ENCODE results near the gene HOXB9. TPM values are rescaled to one million over a fixed set of nuclear protein-coding genes. Genes with fewer than 3 reads are reported as not detected.

HOXB9 gene
- total RNA-seq, 1 experiment from 2014 or later = 4.1 TPM

Other genes with a start within 250 kb of the HOXB9 start
- 0.49 TPM in 1 of 2 replicates, not detected in the other for gene SKAP1, start 196.1 kb downstream of the HOXB9 start, total RNA-seq (2014; rRNA removed; shearing (Covaris generic))
- gene HOXB1, start 95.3 kb downstream of the HOXB9 start, total RNA-seq (2014; rRNA removed; shearing (Covaris generic)) = not detected in 2 replicates
- gene HOXB2, start 81.2 kb downstream of the HOXB9 start, total RNA-seq (2014; rRNA removed; shearing (Covaris generic)) = 11.9 and 15.1 TPM in 2 replicates
- 1.6 and 1.7 TPM in 2 replicates for gene HOXB4, start 48.0 kb downstream of the HOXB9 start, total RNA-seq (2014; rRNA removed; shearing (Covaris generic))
- 3.2 and 7.9 TPM in 2 replicates for gene HOXB3, start 36.1 kb downstream of the HOXB9 start, total RNA-seq (2014; rRNA removed; shearing (Covaris generic))
- 0.10 and 0.24 TPM in 2 replicates for gene HOXB5, start 32.6 kb downstream of the HOXB9 start, total RNA-seq (2014; rRNA removed; shearing (Covaris generic))
- 4.8 and 7.3 TPM in 2 replicates for gene HOXB6, start 21.4 kb downstream of the HOXB9 start, total RNA-seq (2014; rRNA removed; shearing (Covaris generic))
- gene HOXB7, start 15.3 kb downstream of the HOXB9 start, total RNA-seq (2014; rRNA removed; shearing (Covaris generic)) = 24.9 and 26.1 TPM in 2 replicates
- 0.24 and 0.49 TPM in 2 replicates for gene HOXB8, start 11.1 kb downstream of the HOXB9 start, total RNA-seq (2014; rRNA removed; shearing (Covaris generic))
- not detected in 2 replicates for gene PRAC1, start 96.2 kb upstream of the HOXB9 start, total RNA-seq (2014; rRNA removed; shearing (Covaris generic))
- 2.4 and 6.1 TPM in 2 replicates for gene PRAC2, start 96.8 kb upstream of the HOXB9 start, total RNA-seq (2014; rRNA removed; shearing (Covaris generic))
- 4.7 and 5.4 TPM in 2 replicates for gene HOXB13, start 102.4 kb upstream of the HOXB9 start, total RNA-seq (2014; rRNA removed; shearing (Covaris generic))
- 0.39 and 0.60 TPM in 2 replicates for gene TTLL6, start 190.9 kb upstream of the HOXB9 start, total RNA-seq (2014; rRNA removed; shearing (Covaris generic))
- 39.8 and 48.8 TPM in 2 replicates for gene CALCOCO2, start 204.7 kb upstream of the HOXB9 start, total RNA-seq (2014; rRNA removed; shearing (Covaris generic))